Mucosa of descending colon (tissue), 3 donors: ENCODE data around the gene ERBB4. TPM values are rescaled to one million over a fixed set of nuclear protein-coding genes. Genes with fewer than 3 reads are reported as not detected.

ENCODE experiments used
- ATAC-seq: fragments of 200-7000 bp; cut with Tn5 transposase; one replicate; pipeline ENCODE4 v1.9.1; 2020; ENCODE audit warnings: mild to moderate bottlenecking, moderate library complexity
- DNase-seq, 3 donors: peaks; one replicate each; pipeline ENCODE4 v3.0.0-alpha.2; 2020
- H3K36me3 ChIP-seq: fragments of 200-600 bp; one replicate; pipeline ENCODE4 v1.8.0; 2021; ENCODE audit warnings: low read depth, mild to moderate bottlenecking
- H3K4me1 ChIP-seq: fragments of 200-600 bp; one replicate; pipeline ENCODE4 v1.8.0; 2021; ENCODE audit warnings: low read depth, mild to moderate bottlenecking
- H3K4me3 ChIP-seq: fragments of 200-600 bp; one replicate; pipeline ENCODE4 v1.8.0; 2021; ENCODE audit warnings: mild to moderate bottlenecking
- H3K9me3 ChIP-seq: fragments of 200-600 bp; one replicate; pipeline ENCODE4 v1.8.0; 2021; ENCODE audit warnings: mild to moderate bottlenecking
- intact Hi-C, 2 donors: fragments of 100-400 bp; cut with DNase I in 1 of 2; cut with micrococcal nuclease in 1 of 2; formaldehyde crosslinking; loops; one replicate each; pipeline versions ENCODE4 v1.11.0 to v1.11.1; 2022; cut with DNase I, micrococcal nuclease
- total RNA-seq, 3 donors: library from RNA; stranded (reverse); fragmentation: NEBNext Ultra II Directional in 2 of 3; extraction: Animal tissue kit (Norgen Biotek cat#: 25700) in 2 of 3; gene quantifications; one replicate each; pipeline versions ENCODE4 v1.2.1 to v1.2.4, GENCODE V29; 2021 to 2023
- TF ChIP-seq, protein P1 (sequence below): fragments of 200-600 bp; IDR thresholded peaks from one replicate; pipeline ENCODE4 v1.8.0; 2022; ENCODE audit warnings: antibody characterized with exemption, mild to moderate bottlenecking
- donor health status: DM: no; HTN: no; CAD: no; lungs with moderate emphysema.
- donor health status: DM: no; HTN: no; CAD: no.
- donor health status: DM: no; HTN: yes; CAD: no.

The ERBB4 gene
- total RNA-seq, 3 donors from 2014 or later, result 0.05 to 0.25 TPM; not detected in 1

- TF ChIP-seq, protein P1, sequence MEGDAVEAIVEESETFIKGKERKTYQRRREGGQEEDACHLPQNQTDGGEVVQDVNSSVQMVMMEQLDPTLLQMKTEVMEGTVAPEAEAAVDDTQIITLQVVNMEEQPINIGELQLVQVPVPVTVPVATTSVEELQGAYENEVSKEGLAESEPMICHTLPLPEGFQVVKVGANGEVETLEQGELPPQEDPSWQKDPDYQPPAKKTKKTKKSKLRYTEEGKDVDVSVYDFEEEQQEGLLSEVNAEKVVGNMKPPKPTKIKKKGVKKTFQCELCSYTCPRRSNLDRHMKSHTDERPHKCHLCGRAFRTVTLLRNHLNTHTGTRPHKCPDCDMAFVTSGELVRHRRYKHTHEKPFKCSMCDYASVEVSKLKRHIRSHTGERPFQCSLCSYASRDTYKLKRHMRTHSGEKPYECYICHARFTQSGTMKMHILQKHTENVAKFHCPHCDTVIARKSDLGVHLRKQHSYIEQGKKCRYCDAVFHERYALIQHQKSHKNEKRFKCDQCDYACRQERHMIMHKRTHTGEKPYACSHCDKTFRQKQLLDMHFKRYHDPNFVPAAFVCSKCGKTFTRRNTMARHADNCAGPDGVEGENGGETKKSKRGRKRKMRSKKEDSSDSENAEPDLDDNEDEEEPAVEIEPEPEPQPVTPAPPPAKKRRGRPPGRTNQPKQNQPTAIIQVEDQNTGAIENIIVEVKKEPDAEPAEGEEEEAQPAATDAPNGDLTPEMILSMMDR, result no peak
Measured at GRCh38 chr2:211963969-211964368, 574.6 kb downstream of the ERBB4 start.

DNA sequence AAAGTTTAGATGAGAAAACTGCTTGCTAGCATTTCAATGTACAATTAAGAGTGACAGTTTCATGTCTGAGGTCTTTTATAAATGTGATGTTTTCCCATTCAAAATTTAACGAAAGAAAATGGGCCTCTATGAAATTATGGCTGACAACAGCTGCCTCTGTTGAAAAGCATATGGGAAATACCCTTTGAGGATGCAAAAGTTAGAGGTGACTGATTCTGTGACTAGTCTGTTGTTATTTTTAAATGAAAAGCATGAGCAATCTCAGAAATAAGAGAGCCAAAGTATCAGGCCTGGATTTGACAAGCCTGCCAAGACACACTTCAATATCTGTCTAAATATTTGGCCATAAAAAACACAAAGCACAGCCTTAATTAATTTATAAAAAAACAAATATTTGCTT is 580.8 kb downstream of the ERBB4 start:
- Histone ChIP-seq H3K4me3 (no peak overlapping the region), H3K36me3 (no peaks in the 10 kb centered on the region), H3K9me3 (no peaks in the 10 kb centered on the region), H3K4me1 (no peaks in the 10 kb centered on the region)
- intact Hi-C loops, result no loop called here
- ATAC-seq, result no peak
- DNase-seq, result no peak
- TF ChIP-seq, protein P1, result no peak

More at GRCh38 chr2:211963969-211964368, 574.6 kb downstream of the ERBB4 start:
- DNase-seq, result no peak
- intact Hi-C loops, result no loop called here
- H3K36me3 ChIP-seq, result no peaks in the 10 kb centered on the region
- ATAC-seq, result no peak
- no peak overlapping the region for H3K4me3 ChIP-seq
- no peaks in the 10 kb centered on the region for H3K9me3 ChIP-seq
- H3K4me1 ChIP-seq, result no peaks in the 10 kb centered on the region

DNA sequence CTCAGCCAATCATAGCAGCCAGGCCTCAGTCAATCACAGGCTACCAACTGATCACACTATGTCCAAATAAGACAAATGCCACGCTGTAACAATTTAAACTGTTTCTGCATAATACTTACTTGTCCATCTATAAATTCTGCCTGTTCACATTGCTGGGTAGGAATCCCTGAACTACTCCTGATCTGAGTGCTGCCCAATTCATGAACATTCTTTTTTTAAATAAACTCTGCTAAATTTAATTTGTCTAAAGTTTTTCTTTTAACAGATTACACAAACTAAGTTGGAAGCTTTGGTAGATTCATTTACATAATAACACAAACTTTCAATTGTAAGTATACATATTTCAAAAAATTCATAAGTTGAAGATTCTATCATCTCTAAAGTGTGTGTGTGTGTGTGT is 583.0 kb downstream of the ERBB4 start:
- DNase-seq (no peak), ATAC-seq (no peak)
- TF ChIP-seq, protein P1, result no peak

GRCh38 chr2:211948932-211949331 is 589.7 kb downstream of the ERBB4 start:
- intact Hi-C loops, result no loop called here

More for the DNA sequence above, 583.0 kb downstream of the ERBB4 start:
- H3K4me1 ChIP-seq, result no peaks in the 10 kb centered on the region
- no peak overlapping the region for H3K4me3 ChIP-seq
- H3K36me3 ChIP-seq, result no peaks in the 10 kb centered on the region
- no peaks in the 10 kb centered on the region for H3K9me3 ChIP-seq
- intact Hi-C loops, result no loop called here

GRCh38 chr2:211946960-211947359 is 591.6 kb downstream of the ERBB4 start:
- intact Hi-C loops, result no loop called here
- ATAC-seq (no peak), DNase-seq (no peak)
- Histone ChIP-seq H3K4me1 (no peaks in the 10 kb centered on the region), H3K9me3 (no peaks in the 10 kb centered on the region), H3K4me3 (no peak overlapping the region), H3K36me3 (no peaks in the 10 kb centered on the region)
- TF ChIP-seq, protein P1, result no peak

More at GRCh38 chr2:211948932-211949331, 589.7 kb downstream of the ERBB4 start:
- no peak overlapping the region for H3K4me3 ChIP-seq
- ATAC-seq (no peak), DNase-seq (no peak)
- TF ChIP-seq, protein P1, result no peak
- H3K4me1 ChIP-seq, result no peaks in the 10 kb centered on the region
- no peaks in the 10 kb centered on the region for H3K9me3 ChIP-seq
- no peaks in the 10 kb centered on the region for H3K36me3 ChIP-seq

DNA sequence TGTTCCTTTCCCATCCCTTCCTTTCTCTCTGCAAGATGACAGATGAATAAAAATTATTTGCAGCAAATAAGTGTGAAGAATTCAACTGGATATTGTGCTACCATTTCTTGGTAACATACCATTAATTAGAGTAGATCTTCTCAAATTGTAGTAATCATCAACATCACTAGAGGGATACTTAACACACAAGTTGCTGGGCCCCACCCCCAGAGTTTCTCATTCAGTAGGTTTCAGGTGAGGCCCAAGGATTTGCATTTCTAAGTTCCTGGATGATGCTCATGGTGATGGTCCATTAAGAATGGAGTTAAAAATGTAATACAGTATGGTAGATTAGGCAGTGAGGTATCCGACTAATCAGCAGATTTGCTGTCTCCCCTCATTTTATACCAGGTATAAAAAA is 594.0 kb downstream of the ERBB4 start:
- intact Hi-C loops, result no loop called here
- Histone ChIP-seq H3K36me3 (no peaks in the 10 kb centered on the region), H3K4me3 (no peak overlapping the region), H3K4me1 (no peaks in the 10 kb centered on the region), H3K9me3 (no peaks in the 10 kb centered on the region)
- ATAC-seq (no peak), DNase-seq (no peak)
- TF ChIP-seq, protein P1, result no peak
